ENCODE results near the gene DHRS2.
A peak's percentile ranks its signal among the peaks of the same experiment; 100 is the strongest.

DHRS2 gene

DNA sequence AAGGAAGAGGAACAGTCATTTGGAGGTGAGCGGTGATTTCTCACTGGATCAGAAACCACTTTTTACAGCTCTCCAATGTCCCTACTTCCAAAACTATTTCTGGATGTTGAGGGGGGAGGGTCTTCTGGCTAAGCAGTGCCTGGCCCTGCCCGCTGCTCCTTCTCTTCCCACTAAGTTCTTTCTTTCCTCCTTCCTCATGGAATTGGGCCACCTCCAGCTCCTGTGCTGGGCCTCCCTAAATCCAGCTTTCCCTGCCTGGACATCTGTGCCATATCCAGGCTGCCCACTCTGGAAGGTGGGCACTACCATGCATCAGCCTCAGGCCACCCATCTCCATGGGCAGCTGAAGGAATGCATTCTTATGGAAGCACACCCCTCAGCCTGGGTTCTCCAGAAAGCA, 11.5 kb downstream of the DHRS2 start:
- H3K27ac Mint-ChIP-seq: no peak overlapping the region
- H3K9me3 Mint-ChIP-seq: peaks cover 6% of the 10 kb centered on the region
- H3K27me3 Mint-ChIP-seq (ENCODE audit: low read depth, poor library complexity): peaks cover 42% of the 10 kb centered on the region
- no peaks in the 10 kb centered on the region for H3K4me1 Mint-ChIP-seq
- no peak for TF ChIP-seq CTCF (IDR thresholded peaks at IDR 0.05)
- DNase-seq: no peak
- H3K4me3 Mint-ChIP-seq: no peak overlapping the region
- H3K36me3 Mint-ChIP-seq (ENCODE audit: low read depth): no peaks in the 10 kb centered on the region

DNA sequence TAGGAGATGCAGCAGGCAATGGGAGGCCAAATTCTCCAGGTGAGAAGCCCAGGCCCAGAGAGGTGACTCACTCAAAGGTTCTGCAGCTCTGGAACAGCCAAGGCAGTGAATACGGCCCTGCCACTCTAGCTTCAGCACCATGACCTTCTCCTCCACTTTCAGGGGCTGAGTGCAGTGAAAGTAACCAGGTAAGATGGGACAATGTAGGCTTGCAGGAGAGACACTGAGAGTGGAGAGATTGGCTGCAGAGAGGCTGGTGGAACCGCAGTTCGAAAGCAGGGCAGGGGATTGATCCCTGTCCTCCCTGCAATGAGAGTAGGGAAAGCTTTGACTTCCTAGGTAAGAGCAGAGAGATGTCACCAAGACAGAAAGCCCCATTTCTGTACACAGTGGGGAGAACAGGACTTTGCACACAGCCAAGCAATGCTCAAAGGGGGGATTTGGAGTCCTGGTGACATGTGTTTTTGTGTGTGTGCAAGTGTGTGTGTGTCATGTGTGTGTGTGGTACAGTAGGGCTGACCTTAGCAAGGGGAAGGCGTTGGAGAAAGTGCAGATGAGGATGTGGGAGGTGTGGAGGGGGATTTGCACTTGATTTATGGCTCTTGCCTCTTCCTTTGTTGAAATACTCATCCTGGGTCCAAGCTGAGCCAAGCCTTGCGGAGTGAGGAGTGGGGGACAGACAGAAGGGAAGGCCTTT, 12.7 kb downstream of the DHRS2 start:
- Mint-ChIP-seq H3K4me1 (no peaks in the 10 kb centered on the region), H3K36me3 (ENCODE audit: low read depth) (no peaks in the 10 kb centered on the region), H3K9me3 (peaks cover 6% of the 10 kb centered on the region), H3K4me3 (no peak overlapping the region), H3K27me3 (ENCODE audit: low read depth, poor library complexity) (peaks cover 36% of the 10 kb centered on the region), H3K27ac (no peak overlapping the region)
- DNase-seq: no peak
- no peak for TF ChIP-seq CTCF (IDR thresholded peaks at IDR 0.05)

DNA sequence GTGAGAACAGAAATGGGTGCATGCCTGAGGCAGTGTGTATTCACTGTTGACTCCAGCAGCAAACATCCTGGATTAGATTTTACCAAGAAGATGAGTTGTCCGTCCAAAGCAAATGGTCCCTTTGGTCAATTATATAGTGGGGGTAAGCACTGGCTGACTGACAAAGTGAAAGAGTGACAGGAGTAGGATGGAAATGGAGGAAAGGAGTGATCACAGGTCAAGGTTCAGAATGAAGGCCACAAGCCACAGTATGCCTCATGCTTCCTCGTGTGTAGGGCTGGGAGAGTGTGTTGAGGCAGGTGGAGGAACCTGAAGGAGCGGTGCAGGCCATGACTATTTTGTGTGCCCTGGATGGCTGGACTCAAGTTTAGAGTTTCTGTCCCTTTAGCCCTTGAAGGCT, 14.3 kb downstream of the DHRS2 start:
- TF ChIP-seq CTCF (IDR thresholded peaks at IDR 0.05): no peak
- H3K27me3 Mint-ChIP-seq (ENCODE audit: low read depth, poor library complexity): peaks cover 29% of the 10 kb centered on the region
- no peak overlapping the region for H3K27ac Mint-ChIP-seq

GRCh38 chr14:23653051-23653450, 16.9 kb downstream of the DHRS2 start:
- Mint-ChIP-seq H3K9me3 (peaks cover 9% of the 10 kb centered on the region), H3K36me3 (ENCODE audit: low read depth) (no peaks in the 10 kb centered on the region), H3K27me3 (ENCODE audit: low read depth, poor library complexity) (peaks cover 36% of the 10 kb centered on the region), H3K27ac (no peak overlapping the region), H3K4me3 (no peak overlapping the region), H3K4me1 (no peaks in the 10 kb centered on the region)
- TF ChIP-seq CTCF (IDR thresholded peaks at IDR 0.05): no peak
- no peak for DNase-seq

More for the DNA sequence above, 14.3 kb downstream of the DHRS2 start:
- Mint-ChIP-seq H3K36me3 (ENCODE audit: low read depth) (no peaks in the 10 kb centered on the region), H3K4me1 (no peaks in the 10 kb centered on the region), H3K4me3 (no peak overlapping the region), H3K9me3 (peaks cover 9% of the 10 kb centered on the region)
- DNase-seq: no peak

DNA sequence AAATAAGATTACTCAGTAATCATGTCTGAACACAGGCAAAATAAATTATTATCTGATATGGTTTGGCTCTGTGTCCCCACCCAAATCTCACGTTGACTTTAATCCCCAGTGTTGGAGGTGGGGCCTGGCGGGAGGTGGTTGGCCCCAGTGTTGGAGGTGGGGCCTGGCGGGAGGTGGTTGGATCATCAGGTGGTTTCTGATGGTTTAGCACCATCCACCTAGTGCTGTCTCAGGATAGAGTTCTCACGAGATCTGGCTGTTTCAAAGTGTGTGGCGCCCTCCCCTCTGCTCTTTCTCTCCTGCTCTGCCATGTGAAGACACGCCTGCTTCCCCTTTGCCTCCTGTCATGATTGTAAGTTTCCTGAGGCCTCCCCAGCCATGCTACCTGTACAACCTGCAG, 18.1 kb downstream of the DHRS2 start:
- peaks cover 3% of the 10 kb centered on the region for H3K9me3 Mint-ChIP-seq
- no peak for TF ChIP-seq CTCF (IDR thresholded peaks at IDR 0.05)
- H3K27me3 Mint-ChIP-seq (ENCODE audit: low read depth, poor library complexity): peaks cover 32% of the 10 kb centered on the region
- H3K27ac Mint-ChIP-seq: peak overlapping the region; percentile 15
- DNase-seq: no peak
- H3K36me3 Mint-ChIP-seq (ENCODE audit: low read depth): no peaks in the 10 kb centered on the region
- H3K4me3 Mint-ChIP-seq: no peak overlapping the region
- H3K4me1 Mint-ChIP-seq: no peaks in the 10 kb centered on the region

DNA sequence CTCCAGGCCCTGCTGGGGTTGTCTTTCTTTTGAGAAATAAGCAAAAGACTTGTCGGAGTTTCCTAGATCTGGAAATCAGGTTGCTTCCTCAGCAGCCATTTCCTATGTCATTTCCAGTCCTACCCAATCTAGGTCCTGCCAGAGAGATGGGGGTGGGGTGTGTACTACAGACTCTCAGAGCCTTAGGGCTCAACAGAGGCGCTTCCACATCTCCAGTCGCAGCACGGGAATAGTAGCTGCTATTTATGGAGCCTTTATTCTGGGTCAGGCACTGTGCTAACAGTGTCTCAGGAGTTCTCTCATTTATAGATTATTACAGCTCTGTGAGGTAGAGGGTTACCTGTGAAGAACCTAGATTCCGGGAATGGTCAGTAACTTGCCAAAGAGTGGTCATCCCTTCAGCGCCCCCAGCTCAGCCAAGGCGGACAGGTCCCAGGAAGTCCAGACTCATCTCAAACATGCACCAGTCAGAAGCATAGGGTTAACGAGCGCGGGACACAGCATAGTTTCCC, 21.9 kb downstream of the DHRS2 start:
- H3K27ac Mint-ChIP-seq: no peak overlapping the region
- DNase-seq: no peak
- no peaks in the 10 kb centered on the region for H3K4me1 Mint-ChIP-seq
- peaks cover 27% of the 10 kb centered on the region for H3K27me3 Mint-ChIP-seq (ENCODE audit: low read depth, poor library complexity)
- H3K9me3 Mint-ChIP-seq: peaks cover 6% of the 10 kb centered on the region
- H3K36me3 Mint-ChIP-seq (ENCODE audit: low read depth): no peaks in the 10 kb centered on the region
- no peak for TF ChIP-seq CTCF (IDR thresholded peaks at IDR 0.05)
- no peak overlapping the region for H3K4me3 Mint-ChIP-seq

Measured in nephron progenitor cell (in vitro differentiated cells).